Amniotic stem cell (primary cell): ENCODE results near the gene IL20RA.
"Not testable (repeated sequence)": the region's sequence is repeated elsewhere in the genome, so short reads cannot be mapped to it uniquely, and the experiment has no call there.

ENCODE experiments used
- DNase-seq: peaks from one replicate; lab custom pipeline; 2025; lab: John Stamatoyannopoulos, UW

The IL20RA gene

GRCh38 chr6:136971609-136972008 is 73.2 kb downstream of the IL20RA start:
- no peak for DNase-seq

GRCh38 chr6:136969930-136970329 is 74.8 kb downstream of the IL20RA start:
- no peak for DNase-seq

- DNase-seq, result no peak
These were observed 75.3 kb downstream of the IL20RA start for GRCh38 chr6:136969433-136969832.

- DNase-seq, result no peak
These were observed 75.9 kb downstream of the IL20RA start for GRCh38 chr6:136968837-136969236.

DNA sequence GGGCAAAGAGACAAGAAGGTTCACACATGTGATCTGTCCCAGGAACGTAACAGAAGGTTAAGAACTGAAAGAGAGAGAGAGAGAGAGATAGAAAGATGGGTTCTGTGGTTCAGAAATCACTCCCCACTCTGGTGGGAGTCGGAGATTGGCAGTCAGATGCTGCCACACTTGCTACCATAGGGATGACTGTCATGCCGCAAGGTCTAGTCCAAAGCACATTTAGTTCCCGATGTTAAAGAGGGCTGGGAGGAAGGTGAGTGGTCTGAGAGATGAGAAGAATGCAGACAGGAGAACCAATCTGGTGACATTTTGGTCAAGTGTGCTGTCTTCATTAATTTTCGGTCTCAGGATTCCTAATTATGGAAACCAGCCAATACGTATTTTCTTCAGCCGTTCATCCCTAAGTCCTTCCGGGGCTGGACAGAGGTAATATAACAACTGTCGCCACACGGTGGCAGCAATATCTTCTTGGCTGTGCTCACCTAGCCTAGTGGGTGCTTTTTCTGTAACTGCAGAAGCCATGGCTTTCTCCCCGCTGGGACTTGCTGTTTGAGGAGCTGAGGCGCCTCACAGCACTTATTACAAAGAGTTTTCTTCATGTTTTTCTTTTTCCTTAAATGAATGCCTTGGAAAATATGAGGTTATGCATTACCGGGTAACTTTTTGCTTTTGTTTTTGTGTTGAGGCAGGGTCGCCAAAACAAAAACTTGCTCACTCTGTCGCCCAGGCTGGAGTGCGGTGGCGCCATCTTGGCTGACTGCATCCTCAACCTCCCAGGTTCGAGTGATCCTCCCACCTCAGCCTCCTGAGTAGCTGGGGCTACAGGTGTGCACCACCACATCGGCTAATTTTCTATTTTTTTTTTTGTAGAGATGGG is 76.7 kb downstream of the IL20RA start:
- peak; percentile 14 for DNase-seq

GRCh38 chr6:136964398-136964797 is 80.4 kb downstream of the IL20RA start:
- DNase-seq, result no peak

GRCh38 chr6:136963259-136963658 is 81.5 kb downstream of the IL20RA start:
- DNase-seq, result no peak

DNA sequence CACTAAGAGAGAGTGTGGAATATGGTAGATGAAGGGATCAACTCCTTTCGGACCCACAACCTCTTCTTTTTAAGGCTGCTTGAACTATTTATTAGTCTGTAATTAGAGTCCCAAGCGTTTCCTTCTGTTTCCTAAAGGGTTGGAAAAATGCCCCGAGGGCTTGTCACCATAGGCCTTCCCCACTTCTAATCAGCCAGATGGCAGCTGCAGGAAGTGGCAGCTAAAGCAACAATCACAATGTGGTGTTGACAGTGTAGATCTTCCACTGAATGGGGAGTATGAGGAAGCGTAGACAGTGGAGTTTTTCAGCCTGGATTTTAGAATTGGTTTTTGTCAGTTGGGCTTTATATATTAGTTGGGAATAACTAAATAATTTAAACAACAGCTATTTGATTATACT is 82.1 kb downstream of the IL20RA start:
- DNase-seq, result no peak

DNA sequence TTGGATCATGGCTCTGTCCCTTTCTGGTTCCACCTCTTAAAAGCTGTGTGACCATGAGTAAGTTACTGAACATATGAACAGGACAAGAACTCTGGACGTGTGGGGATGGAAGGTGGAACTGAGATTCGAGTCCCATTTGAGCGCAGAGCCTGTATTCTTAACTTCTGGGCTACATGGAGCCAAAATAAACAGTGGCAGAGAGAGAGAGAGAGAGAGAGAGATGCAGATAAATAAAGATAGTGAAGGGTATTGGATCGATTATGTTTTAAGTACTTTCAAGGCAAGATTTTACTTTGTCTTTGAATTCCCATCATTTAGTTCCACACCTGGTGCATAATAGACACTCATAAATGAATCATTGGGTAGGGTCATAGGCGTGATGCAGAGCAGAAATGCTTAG is 82.9 kb downstream of the IL20RA start:
- DNase-seq, result no peak

- DNase-seq, result no peak
These were observed 84.0 kb downstream of the IL20RA start for GRCh38 chr6:136960781-136961180.

DNA sequence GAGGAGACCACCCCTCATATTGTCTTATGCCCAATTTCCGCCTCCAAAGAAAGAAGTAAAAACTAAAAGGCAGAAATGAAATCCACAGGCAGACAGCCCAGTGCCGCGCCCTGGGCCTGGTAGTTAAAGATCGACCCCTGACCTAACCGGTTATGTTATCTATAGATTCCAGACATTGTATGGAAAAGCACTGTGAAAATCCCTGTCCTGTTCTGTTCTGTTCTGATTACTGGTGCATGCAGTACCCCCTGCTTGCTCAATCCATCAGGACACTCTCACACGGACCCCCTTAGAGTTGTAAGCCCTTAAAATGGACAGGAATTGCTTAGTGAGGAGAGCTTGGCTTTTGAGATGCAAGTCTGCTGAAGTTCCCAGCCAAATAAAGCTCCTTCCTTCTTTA is 84.8 kb downstream of the IL20RA start:
- DNase-seq, result not testable (repeated sequence)

- DNase-seq, result no peak
These were observed 85.3 kb downstream of the IL20RA start for GRCh38 chr6:136959471-136959891.

DNA sequence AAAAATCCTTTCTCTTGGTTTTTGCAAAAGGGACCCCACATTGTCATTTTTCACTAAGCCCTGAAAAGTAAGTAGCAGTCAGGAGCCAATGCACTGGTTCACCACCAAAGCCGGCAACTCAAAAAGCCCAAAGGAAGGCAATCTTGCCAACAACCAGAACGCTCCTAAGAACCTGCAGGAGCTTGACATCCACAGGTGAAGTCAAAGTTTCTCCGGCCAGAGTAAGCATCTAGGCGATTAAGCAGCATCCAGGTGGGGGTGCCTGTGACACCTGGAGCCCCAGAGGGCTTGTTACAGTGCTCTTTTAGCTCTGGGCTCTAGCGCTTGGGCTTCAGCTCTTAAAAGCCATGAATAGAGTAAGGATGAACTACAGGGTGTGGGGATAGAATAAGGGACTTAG is 86.6 kb downstream of the IL20RA start:
- no peak for DNase-seq

GRCh38 chr6:136956590-136957544 is 87.9 kb downstream of the IL20RA start:
- no peak for DNase-seq

GRCh38 chr6:136955123-136955522 is 89.6 kb downstream of the IL20RA start:
- DNase-seq, result no peak

GRCh38 chr6:136952714-136953260 is 92.0 kb downstream of the IL20RA start:
- no peak for DNase-seq

DNA sequence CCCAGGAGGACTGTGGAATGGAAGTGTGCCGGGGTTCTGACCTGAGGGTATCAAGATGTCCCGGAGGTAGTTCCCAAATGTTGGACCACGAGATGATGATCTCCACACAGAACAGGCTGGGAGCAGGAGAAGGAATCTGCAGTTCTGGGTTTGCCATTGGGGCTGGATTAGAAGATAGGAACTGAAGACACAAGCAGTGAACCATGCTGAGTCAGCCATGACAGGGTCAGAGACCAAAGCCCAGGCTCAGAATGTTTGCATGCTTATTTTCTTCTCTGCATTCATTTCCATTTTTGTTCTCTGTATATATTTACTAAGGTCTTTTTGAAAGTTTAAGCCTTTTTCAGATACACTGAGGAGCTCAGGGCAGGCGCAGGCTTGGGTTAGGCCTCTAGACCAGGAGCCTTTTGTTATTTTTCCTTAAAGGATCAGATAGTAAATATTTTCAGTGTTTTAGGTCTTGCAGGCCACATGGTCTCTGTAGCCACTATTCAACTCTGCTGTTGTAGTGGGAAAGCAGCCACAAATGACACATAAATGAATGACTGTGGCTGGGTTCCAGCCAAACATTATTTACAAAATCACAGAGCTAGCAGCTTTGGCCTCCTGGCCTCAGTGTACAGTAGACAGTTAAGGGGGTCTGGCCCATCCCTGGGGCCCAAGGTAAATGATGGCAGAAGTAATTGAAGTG is 94.2 kb downstream of the IL20RA start:
- no peak for DNase-seq
